OCI-LY3 (cell line): ENCODE results near the gene TMEM184C.

Experiments
- H2AFZ ChIP-seq: fragments of 200-600, 300-600 bp; shearing (Covaris generic); 2 replicates; pipeline ENCODE4 v1.6.0; 2014; ENCODE audit warnings: antibody characterized with exemption, low read depth, low read length
- H3K27ac ChIP-seq: fragments of 200-600, 300-600 bp; sonication (generic); 2 replicates; pipeline ENCODE4 v1.5.1; 2014; ENCODE audit warnings: mild to moderate bottlenecking, low read length, moderate library complexity, mixed read lengths
- H3K27me3 ChIP-seq: fragments of 200-600, 300-600 bp; sonication (generic); 2 replicates; pipeline ENCODE4 v1.6.1; 2014; ENCODE audit warnings: low read depth, low read length, mixed read lengths
- H3K36me3 ChIP-seq: fragments of 200-600, 300-600 bp; sonication (generic); replicated peaks from 2 replicates; pipeline ENCODE3; 2014; ENCODE audit warnings: low read depth, low read length, mixed read lengths
- H3K4me1 ChIP-seq: fragments of 300-600, 200-600 bp; sonication (generic); 2 replicates; pipeline ENCODE4 v1.6.1; 2014; ENCODE audit warnings: low read length, mixed read lengths
- H3K4me2 ChIP-seq: fragments of 200-600, 300-600 bp; sonication (generic); 2 replicates; pipeline ENCODE4 v1.6.1; 2014; ENCODE audit warnings: low read length, mixed read lengths
- H3K4me3 ChIP-seq: fragments of 300-600, 200-600 bp; sonication (generic); 2 replicates; pipeline ENCODE4 v1.5.1; 2014; ENCODE audit warnings: antibody characterized with exemption, mild to moderate bottlenecking, low read length, moderate library complexity
- H3K79me2 ChIP-seq: fragments of 300-600, 200-600 bp; shearing (Covaris generic); 2 replicates; pipeline ENCODE4 v1.6.1; 2014; ENCODE audit warnings: mild to moderate bottlenecking, low read length, mixed read lengths
- H3K9ac ChIP-seq: fragments of 300-600, 200-600 bp; shearing (Covaris generic); 2 replicates; pipeline ENCODE4 v1.6.0; 2014; ENCODE audit warnings: mild to moderate bottlenecking, low read length, moderate library complexity
- H3K9me3 ChIP-seq: fragments of 200-600, 300-600 bp; shearing (Covaris generic); 2 replicates; pipeline ENCODE4 v1.6.1; 2014; ENCODE audit warnings: low read length, mixed read lengths; ENCODE audit not compliant: insufficient read depth
- H4K20me1 ChIP-seq: fragments of 200-600, 300-600 bp; sonication (generic); 2 replicates; pipeline ENCODE4 v1.6.1; 2016; ENCODE audit warnings: low read length, mixed read lengths; ENCODE audit not compliant: insufficient read depth
- EZH2phosphoT487 ChIP-seq: fragments of 200-600 bp; shearing (Covaris generic); IDR thresholded peaks from 2 replicates; pipeline ENCODE4 v1.6.1; 2018; ENCODE audit warnings: antibody characterized with exemption, mixed run types, low read depth
- TF ChIP-seq, protein P1 (sequence below): fragments of 200-600, 300-600 bp; sonication (generic); IDR thresholded peaks from 2 replicates; pipeline ENCODE4 v1.5.1; 2014; ENCODE audit warnings: antibody characterized with exemption, low read length, low read depth

The TMEM184C gene

DNA sequence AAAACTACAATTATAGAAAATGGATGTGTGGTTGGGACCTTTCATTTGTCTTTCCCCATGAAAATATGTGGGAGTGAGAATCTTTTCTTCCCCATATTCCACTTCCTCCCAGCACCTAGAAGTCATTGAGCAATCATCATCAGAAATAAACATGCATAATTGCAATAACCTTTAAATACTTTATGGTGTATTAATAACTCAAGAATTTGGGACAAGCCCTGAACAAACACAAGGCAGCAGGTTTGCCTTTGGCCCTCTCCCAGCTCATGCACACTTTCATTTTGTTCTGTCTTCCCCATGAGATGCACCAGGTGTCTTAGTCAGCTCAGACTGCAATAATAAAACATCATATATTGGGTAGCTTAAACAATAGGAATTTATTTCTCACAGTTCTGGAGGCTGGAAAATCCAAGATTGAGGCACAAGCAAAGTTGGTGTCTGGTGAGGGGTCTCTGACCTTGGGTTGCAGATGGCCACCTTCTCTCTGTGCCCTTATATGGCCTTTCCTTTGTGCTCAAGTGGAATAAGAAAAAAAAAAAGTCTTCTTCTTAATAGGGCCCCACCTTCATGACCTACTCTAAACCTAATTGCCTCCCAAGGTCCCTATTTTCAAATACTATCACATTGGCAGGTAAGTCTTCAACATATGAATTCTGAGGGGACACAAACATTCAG, 34.7 kb upstream of the TMEM184C start:
- H3K27me3 ChIP-seq: 0 out of 2 replicates have a peak, but pooled peaks cover 4% of the 10 kb centered on the region
- no peak overlapping the region for H3K4me2 ChIP-seq
- no peak overlapping the region for H3K4me3 ChIP-seq
- 0 out of 2 replicates have a peak, but pooled peaks cover 5% of the 10 kb centered on the region for H3K9me3 ChIP-seq
- H2AFZ ChIP-seq: no peak overlapping the region
- no peaks in the 10 kb centered on the region for H3K79me2 ChIP-seq
- no peaks in the 10 kb centered on the region for H3K36me3 ChIP-seq
- H4K20me1 ChIP-seq: no peaks in the 10 kb centered on the region
- H3K27ac ChIP-seq: no peak overlapping the region
- H3K4me1 ChIP-seq: peaks cover 14% of the 10 kb centered on the region
- no peak overlapping the region for H3K9ac ChIP-seq
- TF ChIP-seq EZH2phosphoT487: no peak
- TF ChIP-seq, protein P1, sequence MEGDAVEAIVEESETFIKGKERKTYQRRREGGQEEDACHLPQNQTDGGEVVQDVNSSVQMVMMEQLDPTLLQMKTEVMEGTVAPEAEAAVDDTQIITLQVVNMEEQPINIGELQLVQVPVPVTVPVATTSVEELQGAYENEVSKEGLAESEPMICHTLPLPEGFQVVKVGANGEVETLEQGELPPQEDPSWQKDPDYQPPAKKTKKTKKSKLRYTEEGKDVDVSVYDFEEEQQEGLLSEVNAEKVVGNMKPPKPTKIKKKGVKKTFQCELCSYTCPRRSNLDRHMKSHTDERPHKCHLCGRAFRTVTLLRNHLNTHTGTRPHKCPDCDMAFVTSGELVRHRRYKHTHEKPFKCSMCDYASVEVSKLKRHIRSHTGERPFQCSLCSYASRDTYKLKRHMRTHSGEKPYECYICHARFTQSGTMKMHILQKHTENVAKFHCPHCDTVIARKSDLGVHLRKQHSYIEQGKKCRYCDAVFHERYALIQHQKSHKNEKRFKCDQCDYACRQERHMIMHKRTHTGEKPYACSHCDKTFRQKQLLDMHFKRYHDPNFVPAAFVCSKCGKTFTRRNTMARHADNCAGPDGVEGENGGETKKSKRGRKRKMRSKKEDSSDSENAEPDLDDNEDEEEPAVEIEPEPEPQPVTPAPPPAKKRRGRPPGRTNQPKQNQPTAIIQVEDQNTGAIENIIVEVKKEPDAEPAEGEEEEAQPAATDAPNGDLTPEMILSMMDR: no peak

DNA sequence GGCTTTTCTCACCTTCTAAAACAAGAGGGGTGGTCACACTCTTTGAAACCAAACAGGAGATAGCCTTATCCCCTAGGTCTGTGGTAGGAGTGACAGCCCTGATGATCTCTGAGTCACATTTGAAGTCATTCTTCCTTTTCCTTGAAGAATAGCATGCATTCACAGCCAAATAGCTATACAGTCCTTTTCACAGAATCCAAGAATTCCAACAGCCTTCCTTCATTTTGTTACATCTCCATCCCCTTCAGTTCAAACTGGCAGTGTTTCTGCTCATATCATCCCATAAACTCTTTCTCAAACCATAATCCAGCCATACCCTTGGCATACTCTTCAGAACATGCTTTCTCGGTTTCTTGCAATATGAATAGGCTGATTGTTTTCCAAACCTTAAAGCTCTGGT, 33.3 kb upstream of the TMEM184C start:
- no peak overlapping the region for H3K4me3 ChIP-seq
- TF ChIP-seq, protein P1: no peak
- TF ChIP-seq EZH2phosphoT487: no peak
- no peaks in the 10 kb centered on the region for H3K36me3 ChIP-seq
- H3K4me1 ChIP-seq: peaks cover 16% of the 10 kb centered on the region
- H3K9me3 ChIP-seq: 0 out of 2 replicates have a peak, but pooled peaks cover 5% of the 10 kb centered on the region
- H3K79me2 ChIP-seq: no peaks in the 10 kb centered on the region
- H3K9ac ChIP-seq: no peak overlapping the region
- H3K4me2 ChIP-seq: no peak overlapping the region
- no peaks in the 10 kb centered on the region for H4K20me1 ChIP-seq
- 0 out of 2 replicates have a peak, but pooled peaks cover 4% of the 10 kb centered on the region for H3K27me3 ChIP-seq
- H3K27ac ChIP-seq: no peak overlapping the region
- H2AFZ ChIP-seq: no peak overlapping the region

DNA sequence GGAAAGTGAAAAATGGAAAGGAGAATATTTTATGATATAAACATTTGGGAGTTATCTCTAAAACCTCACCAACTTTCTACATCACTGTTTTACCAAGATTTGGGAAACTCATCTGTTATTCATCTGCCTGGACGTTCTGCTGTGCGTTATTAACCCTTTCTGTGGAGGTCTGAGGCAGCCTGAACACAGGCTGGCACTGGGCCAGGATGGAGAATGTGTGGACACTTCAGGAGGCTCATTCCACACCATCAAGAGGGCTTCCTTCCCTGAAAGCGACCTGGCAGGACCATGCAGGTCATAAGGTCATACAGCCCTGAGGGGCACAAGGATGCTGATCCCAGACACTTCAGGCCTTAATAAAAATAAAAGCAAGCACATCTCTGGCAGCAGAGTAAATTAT, 31.2 kb upstream of the TMEM184C start:
- Histone ChIP-seq H3K4me1 (peaks cover 22% of the 10 kb centered on the region), H3K9ac (no peak overlapping the region), H3K9me3 (0 out of 2 replicates have a peak, but pooled peaks cover 5% of the 10 kb centered on the region), H3K4me2 (no peak overlapping the region), H3K36me3 (no peaks in the 10 kb centered on the region), H3K27ac (no peak overlapping the region), H3K4me3 (no peak overlapping the region), H2AFZ (no peak overlapping the region), H3K27me3 (0 out of 2 replicates have a peak, but pooled peaks cover 4% of the 10 kb centered on the region), H3K79me2 (no peaks in the 10 kb centered on the region), H4K20me1 (no peaks in the 10 kb centered on the region)
- TF ChIP-seq, protein P1: no peak
- TF ChIP-seq EZH2phosphoT487: no peak

DNA sequence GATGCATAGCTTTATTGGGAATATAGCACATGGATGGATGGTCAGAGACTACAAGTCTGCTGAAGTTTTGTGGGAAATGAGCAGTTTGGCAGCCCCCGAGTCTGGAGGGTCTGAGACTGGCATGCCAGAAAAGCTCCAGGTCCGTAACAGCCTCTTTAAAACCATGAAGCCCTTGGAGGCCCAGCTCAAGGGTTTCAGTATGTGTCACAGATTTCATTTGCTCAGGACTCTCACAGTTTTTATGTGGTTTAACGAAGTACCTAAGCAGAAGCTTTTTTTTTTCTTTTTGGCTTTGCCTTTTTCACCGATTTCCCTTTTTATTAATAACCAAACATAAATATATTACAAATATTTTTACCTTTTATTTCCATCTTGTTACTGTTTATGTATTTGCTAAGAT, 30.6 kb upstream of the TMEM184C start:
- Histone ChIP-seq H3K4me2 (peak overlapping the region; percentile 52), H3K36me3 (no peaks in the 10 kb centered on the region), H2AFZ (no peak overlapping the region), H3K4me3 (0 out of 2 replicates have a peak overlapping the region, but pooled peaks have one; percentile 4), H4K20me1 (no peaks in the 10 kb centered on the region), H3K4me1 (peaks cover 22% of the 10 kb centered on the region), H3K27me3 (0 out of 2 replicates have a peak, but pooled peaks cover 4% of the 10 kb centered on the region), H3K27ac (no peak overlapping the region), H3K9me3 (0 out of 2 replicates have a peak, but pooled peaks cover 5% of the 10 kb centered on the region), H3K79me2 (no peaks in the 10 kb centered on the region), H3K9ac (no peak overlapping the region)
- no peak for TF ChIP-seq EZH2phosphoT487
- TF ChIP-seq, protein P1: no peak
